IMR-90 (cell line): ENCODE results near the gene GRM2.

Experiments
- CHD1 ChIP-seq: IDR thresholded peaks from 2 replicates; pipeline ENCODE4 v1.6.1; 2012; ENCODE audit warnings: low read depth, low read length, improper control_type of control experiment
- CTCF ChIP-seq: conservative IDR thresholded peaks from 2 replicates; pipeline ENCODE4 v1.5.1; 2012; ENCODE audit warnings: mild to moderate bottlenecking, low read depth, low read length, improper control_type of control experiment
- POLR2A ChIP-seq: IDR thresholded peaks from 2 replicates; pipeline ENCODE4 v1.6.1; 2012; ENCODE audit warnings: mild to moderate bottlenecking, low read depth, low read length

- TF ChIP-seq CTCF (no peak), CHD1 (no peak), POLR2A (no peak)
Measured at GRCh38 chr3:51735039-51735438, 28.2 kb downstream of the GRM2 start.
